Mucosa of descending colon (tissue), 3 donors: ENCODE results near the gene C7. TPM values are rescaled to one million over a fixed set of nuclear protein-coding genes. Genes with fewer than 3 reads are reported as not detected.
A peak's percentile ranks its signal among the peaks of the same experiment; 100 is the strongest.

Experiments
- ATAC-seq: fragments of 200-7000 bp; cut with Tn5 transposase; one replicate; pipeline ENCODE4 v1.9.1; 2020; ENCODE audit warnings: mild to moderate bottlenecking, moderate library complexity
- DNase-seq, 3 donors: peaks; one replicate each; pipeline ENCODE4 v3.0.0-alpha.2; 2020
- H3K36me3 ChIP-seq: fragments of 200-600 bp; one replicate; pipeline ENCODE4 v1.8.0; 2021; ENCODE audit warnings: low read depth, mild to moderate bottlenecking
- H3K4me1 ChIP-seq: fragments of 200-600 bp; one replicate; pipeline ENCODE4 v1.8.0; 2021; ENCODE audit warnings: low read depth, mild to moderate bottlenecking
- H3K4me3 ChIP-seq: fragments of 200-600 bp; one replicate; pipeline ENCODE4 v1.8.0; 2021; ENCODE audit warnings: mild to moderate bottlenecking
- H3K9me3 ChIP-seq: fragments of 200-600 bp; one replicate; pipeline ENCODE4 v1.8.0; 2021; ENCODE audit warnings: mild to moderate bottlenecking
- CTCF ChIP-seq: fragments of 200-600 bp; IDR thresholded peaks from one replicate; pipeline ENCODE4 v1.8.0; 2022; ENCODE audit warnings: antibody characterized with exemption, mild to moderate bottlenecking
- intact Hi-C, 2 donors: fragments of 100-400 bp; cut with DNase I in 1 of 2; cut with micrococcal nuclease in 1 of 2; formaldehyde crosslinking; loops; one replicate each; pipeline versions ENCODE4 v1.11.0 to v1.11.1; 2022; cut with DNase I, micrococcal nuclease
- total RNA-seq, 3 donors: library from RNA; stranded (reverse); fragmentation: NEBNext Ultra II Directional in 2 of 3; extraction: Animal tissue kit (Norgen Biotek cat#: 25700) in 2 of 3; gene quantifications; one replicate each; pipeline versions ENCODE4 v1.2.1 to v1.2.4, GENCODE V29; 2021 to 2023
- donor health status: DM: no; HTN: no; CAD: no; lungs with moderate emphysema.
- donor health status: DM: no; HTN: no; CAD: no.
- donor health status: DM: no; HTN: yes; CAD: no.

Gene C7
- total RNA-seq, 3 donors from 2014 or later = 9.2 to 258 (median 44.1) TPM

GRCh38 chr5:40987349-40987748 lies 78.1 kb downstream of the C7 start:
- Histone ChIP-seq H3K4me3 (no peak overlapping the region), H3K9me3 (no peaks in the 10 kb centered on the region), H3K36me3 (no peaks in the 10 kb centered on the region), H3K4me1 (no peaks in the 10 kb centered on the region)
- DNase-seq (no peak), ATAC-seq (no peak)
- TF ChIP-seq CTCF = no peak
- intact Hi-C loops = no loop called here

- H3K9me3 ChIP-seq = no peaks in the 10 kb centered on the region
- no peak for ATAC-seq
These were observed 79.6 kb downstream of the C7 start for GRCh38 chr5:40988746-40989510.

GRCh38 chr5:40991168-40991980 lies 82.1 kb downstream of the C7 start:
- peak; percentile 51 for ATAC-seq
- Histone ChIP-seq H3K4me3 (no peak overlapping the region), H3K36me3 (no peaks in the 10 kb centered on the region), H3K9me3 (no peaks in the 10 kb centered on the region), H3K4me1 (no peaks in the 10 kb centered on the region)
- no peak for TF ChIP-seq CTCF
- intact Hi-C loops = no loop called here
- peak in 1 of 3 donors; percentile 37 for DNase-seq

More at GRCh38 chr5:40988746-40989510, 79.6 kb downstream of the C7 start:
- Histone ChIP-seq H3K4me3 (no peak overlapping the region), H3K36me3 (no peaks in the 10 kb centered on the region), H3K4me1 (no peaks in the 10 kb centered on the region)
- TF ChIP-seq CTCF = no peak
- no peak for DNase-seq
- intact Hi-C loops = no loop called here

- no peak for ATAC-seq
- no peak for DNase-seq
These were observed 82.8 kb downstream of the C7 start for GRCh38 chr5:40991981-40992559.

More at GRCh38 chr5:40991981-40992559, 82.8 kb downstream of the C7 start:
- intact Hi-C loops = no loop called here
- Histone ChIP-seq H3K4me3 (no peak overlapping the region), H3K9me3 (no peaks in the 10 kb centered on the region), H3K36me3 (no peaks in the 10 kb centered on the region), H3K4me1 (no peaks in the 10 kb centered on the region)
- TF ChIP-seq CTCF = no peak
